Heart left ventricle (tissue), 16 donors: ENCODE data around the gene MYO1G. TPM values are rescaled to one million over a fixed set of nuclear protein-coding genes. Genes with fewer than 3 reads are reported as not detected.
A peak's percentile ranks its signal among the peaks of the same experiment; 100 is the strongest.

Experiments used
- ATAC-seq, 4 donors: fragments of 200-7000 bp; cut with Tn5 transposase; one replicate each; pipeline ENCODE4 v1.9.1; 2020 to 2022; ENCODE audit warnings: moderate library complexity in 4 of 4, mild to moderate bottlenecking in 3 of 4, moderate number of reproducible peaks in 1 of 4
- DNase-seq, 5 donors: peaks; one replicate each; pipeline ENCODE4 v3.0.0-alpha.2; 2020
- H3K27ac ChIP-seq, 12 donors: fragments of 200-600 bp; sonication (generic) in 4 of 12; one replicate each; pipeline versions ENCODE4 v1.5.0 to v1.8.0; 2016 to 2022; ENCODE audit warnings: mild to moderate bottlenecking in 2 of 12
- H3K27me3 ChIP-seq, 9 donors: fragments of 200-600 bp; sonication (generic) in 2 of 9; one replicate each; pipeline versions ENCODE4 v1.5.1 to v1.8.0; 2016 to 2022; ENCODE audit warnings: mild to moderate bottlenecking in 3 of 9
- H3K36me3 ChIP-seq, 9 donors: fragments of 200-600 bp; sonication (generic) in 2 of 9; one replicate each; pipeline versions ENCODE4 v1.5.0 to v1.8.0; 2018 to 2022; ENCODE audit warnings: mild to moderate bottlenecking in 2 of 9
- H3K4me1 ChIP-seq, 12 donors: fragments of 200-600 bp; sonication (generic) in 4 of 12; one replicate each; pipeline versions ENCODE4 v1.5.0 to v1.8.0; 2016 to 2022; ENCODE audit warnings: mild to moderate bottlenecking in 3 of 12
- H3K4me3 ChIP-seq, 12 donors: fragments of 200-600 bp; sonication (generic) in 4 of 12; one replicate each; pipeline versions ENCODE4 v1.5.0 to v1.8.0; 2017 to 2022; ENCODE audit warnings: mild to moderate bottlenecking in 9 of 12, moderate library complexity in 4 of 12
- H3K9me3 ChIP-seq, 12 donors: fragments of 200-600 bp; sonication (generic) in 4 of 12; one replicate each; pipeline versions ENCODE4 v1.5.0 to v1.8.0; 2016 to 2022; ENCODE audit warnings: mild to moderate bottlenecking in 1 of 12
- CTCF ChIP-seq, 12 donors: fragments of 200-600 bp; sonication (generic) in 4 of 12; IDR thresholded peaks; one replicate each; pipeline versions ENCODE4 v1.5.0 to v1.8.0; 2018 to 2022; ENCODE audit warnings: antibody characterized with exemption in 12 of 12, mild to moderate bottlenecking in 5 of 12
- POLR2A ChIP-seq, 2 donors: fragments of 450-650 bp; IDR thresholded peaks; one replicate each; pipeline ENCODE4 v1.6.1; 2017; ENCODE audit warnings: antibody characterized with exemption in 2 of 2, mild to moderate bottlenecking in 2 of 2, moderate library complexity in 2 of 2
- WGBS, 4 donors: extraction: QIAGEN DNeasy Blood & Tissue Kit in 2 of 4; methylation state at CpG; one replicate each; pipeline versions ENCODE4 v1.1.5 to v1.1.7; 2013 to 2018; 5-methylcytosine and 5-hydroxymethylcytosine counted together
- intact Hi-C, 10 donors: fragments of 100-400 bp; cut with DNase I; formaldehyde crosslinking; loops; one replicate each; pipeline versions ENCODE4 v1.11.1 to v1.14.2; 2022
- polyA plus RNA-seq, 2 donors: library from polyadenylated mRNA; stranded (reverse); fragments of 200-250 nt; gene quantifications; one replicate each; pipeline ENCODE4 v1.2.3, GENCODE V29; 2013
- total RNA-seq, 9 donors: library from RNA; depleted of rRNA in 2 of 9; stranded (reverse); fragments of >200 nt in 2 of 9; fragmentation: NEBNext Ultra II Directional in 3 of 9; extraction: Animal tissue kit (Norgen Biotek cat#: 25700) in 3 of 9; gene quantifications; one replicate each; pipeline versions ENCODE4 v1.1.0 to v1.2.4, GENCODE V29; 2016 to 2023
- donor health status: ischemic (EF 13 %, LVEDD 7.1; RV severe dilation, severe dysfunction).
- donor health status: healthy with polysubstance abuse.
- donor health status: DM: no; HTN: yes; CAD: no.
- donor health status: DM: no; HTN: no; CAD: no.
- donor health status: ischemic (EF 25% LVEDD 6.9; RV normal size, moderate dysfunction).
- donor health status: ischemic (EF 25% LVEDD 5.7; RV mildly dilated, moderate dysfunction).
- donor health status: healthy.
- donor health status: DM: yes; HTN: yes; CAD: no.
- donor health status: ischemic (EF 35%, LVEDD 5.7; RV mildly dilated, moderate dysfunction).
- donor health status: nonischemic (EF 11% LVEDD 7.7; RV severe dilation, severe dysfunction).
- donor health status: DM: yes; HTN: yes; CAD: no.
- donor health status: PGD.
- donor health status: ischemic (EF 29% LVEDD 5.4; RV normal size, mild dysfunction).
- donor health status: nonischemic (EF 23%, LVEDD 6.1; RV moderate dilation, normal function).

MYO1G gene
- total and polyA plus RNA-seq, 11 donors: 0.13 to 19.0 (median 0.79) TPM

GRCh38 chr7:44960011-44960580 lies 18.7 kb downstream of the MYO1G start:
- H3K27ac ChIP-seq: no peak overlapping the region
- DNase-seq (no peak), ATAC-seq (no peak)
- H3K4me3 ChIP-seq: no peak overlapping the region
- H3K9me3 ChIP-seq: no peaks in the 10 kb centered on the region
- peaks cover 0 to 25% (median 6%) of the 10 kb centered on the region in 9 donors for H3K27me3 ChIP-seq
- WGBS, 4 donors: 67 to 89% (median 85%) methylated on average over 3 to 4 of the region's 4 CpGs
- peaks cover 0 to 4% (median 0%) of the 10 kb centered on the region in 9 donors for H3K36me3 ChIP-seq
- peaks cover 0 to 21% (median 11%) of the 10 kb centered on the region in 12 donors for H3K4me1 ChIP-seq
- intact Hi-C loops: no loop called here
- TF ChIP-seq POLR2A (IDR thresholded peaks at IDR 0.05) (no peak), CTCF (IDR thresholded peaks at IDR 0.05) (no peak)

- H3K4me3 ChIP-seq: no peak overlapping the region
- 66 to 72% (median 68%) methylated on average over 8 of the region's 8 CpGs for WGBS, 4 donors
- DNase-seq (no peak), ATAC-seq (no peak)
- H3K27me3 ChIP-seq: peaks cover 0 to 25% (median 6%) of the 10 kb centered on the region in 9 donors
- H3K4me1 ChIP-seq: peaks cover 0 to 21% (median 11%) of the 10 kb centered on the region in 12 donors
- H3K27ac ChIP-seq: no peak overlapping the region
- TF ChIP-seq CTCF (IDR thresholded peaks at IDR 0.05): no peak
- TF ChIP-seq POLR2A (IDR thresholded peaks at IDR 0.05): no peak
- no peaks in the 10 kb centered on the region for H3K9me3 ChIP-seq
- no peaks in the 10 kb centered on the region for H3K36me3 ChIP-seq
- intact Hi-C loops: no loop called here
Observed at GRCh38 chr7:44959433-44959951, 19.3 kb downstream of the MYO1G start.

GRCh38 chr7:44958645-44959344 lies 20.0 kb downstream of the MYO1G start:
- Histone ChIP-seq H3K4me1 (peaks cover 0 to 21% (median 11%) of the 10 kb centered on the region in 12 donors), H3K36me3 (no peaks in the 10 kb centered on the region), H3K9me3 (no peaks in the 10 kb centered on the region), H3K27me3 (peaks cover 0 to 25% (median 6%) of the 10 kb centered on the region in 9 donors), H3K27ac (no peak overlapping the region), H3K4me3 (no peak overlapping the region)
- TF ChIP-seq CTCF (IDR thresholded peaks at IDR 0.05) (no peak), POLR2A (IDR thresholded peaks at IDR 0.05) (no peak)
- 69 to 75% (median 70%) methylated on average over 8 of the region's 8 CpGs for WGBS, 4 donors
- ATAC-seq: no peak
- intact Hi-C loops: no loop called here
- DNase-seq: no peak

- intact Hi-C loops: no loop called here
- Histone ChIP-seq H3K36me3 (no peaks in the 10 kb centered on the region), H3K4me1 (peaks cover 0 to 10% (median 0%) of the 10 kb centered on the region in 12 donors), H3K27me3 (peaks cover 0 to 19% (median 0%) of the 10 kb centered on the region in 9 donors), H3K4me3 (no peak overlapping the region), H3K27ac (no peak overlapping the region), H3K9me3 (no peaks in the 10 kb centered on the region)
- no peak for TF ChIP-seq CTCF (IDR thresholded peaks at IDR 0.05)
- no peak for TF ChIP-seq POLR2A (IDR thresholded peaks at IDR 0.05)
- 88 to 93% (median 91%) methylated on average over 6 to 10 of the region's 10 CpGs for WGBS, 4 donors
- ATAC-seq: peak in 1 of 4 donors; percentile 33
- DNase-seq: no peak
Observed at GRCh38 chr7:44956157-44956766, 22.6 kb downstream of the MYO1G start.
